IPS DF 4.7 (cell line): Measurements from ENCODE around the gene COL9A3.

ENCODE experiments used
- DNase-seq: peaks from one replicate; pipeline ENCODE4 v3.0.0-alpha.2; 2013; ENCODE audit warnings: low spot score; ENCODE audit errors: extremely low read depth

Gene COL9A3

GRCh38 chr20:62816884-62817873 lies at the start of gene COL9A3:
COL9A3 (plus strand) TSS chr20:62817050; CDS start chr20:62817065, 15 bp downstream.
- no peak for DNase-seq

DNA sequence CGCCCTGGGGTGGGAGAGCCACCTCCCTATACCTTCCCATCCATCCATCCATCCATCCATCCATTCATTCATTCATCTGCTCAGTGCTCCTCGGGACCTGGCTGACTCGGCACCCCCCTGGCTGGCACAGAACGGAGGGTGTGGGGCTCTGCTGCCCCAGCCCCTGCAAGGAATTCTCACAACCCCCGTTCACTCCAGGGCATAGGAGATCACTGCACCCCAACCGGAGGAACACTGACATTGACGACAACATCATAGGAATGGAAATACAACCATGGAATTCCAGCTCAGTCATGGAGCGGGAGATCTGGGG lies 48.7 kb upstream of the COL9A3 start:
- no peak for DNase-seq

DNA sequence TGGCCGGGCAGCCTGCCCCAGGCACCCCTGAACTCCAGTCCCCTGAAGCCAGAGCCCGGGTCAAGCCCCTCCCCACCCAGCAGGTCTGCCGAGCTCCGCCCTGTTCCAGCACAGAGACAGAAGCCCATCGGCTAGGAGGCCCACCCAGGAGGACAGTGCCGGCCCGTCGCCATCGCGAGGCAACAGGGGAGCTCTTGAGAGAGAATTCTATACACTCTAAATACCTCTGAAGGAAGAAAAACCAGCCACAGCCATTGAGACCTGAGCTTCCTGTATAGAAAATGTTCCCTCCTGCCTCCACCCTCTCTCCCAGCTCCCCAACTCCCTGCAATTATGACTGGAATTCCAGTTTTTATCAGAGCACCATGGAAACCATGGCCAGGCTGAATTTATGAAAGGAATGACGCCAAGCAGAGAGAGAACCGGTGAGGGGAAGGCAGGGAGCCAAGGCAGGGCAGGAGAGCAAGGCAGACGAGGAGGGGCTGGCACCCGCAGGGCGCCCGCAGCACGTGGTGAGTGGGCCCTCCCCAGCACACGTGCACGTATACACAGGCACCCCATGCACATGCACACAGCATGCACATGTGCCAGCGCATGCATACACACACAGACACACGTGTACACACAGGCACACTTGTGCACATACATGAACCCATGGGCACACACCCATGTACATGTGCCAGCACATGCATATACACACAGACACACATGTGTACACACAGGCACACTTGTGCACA lies 48.1 kb upstream of the COL9A3 start:
- no peak for DNase-seq

DNA sequence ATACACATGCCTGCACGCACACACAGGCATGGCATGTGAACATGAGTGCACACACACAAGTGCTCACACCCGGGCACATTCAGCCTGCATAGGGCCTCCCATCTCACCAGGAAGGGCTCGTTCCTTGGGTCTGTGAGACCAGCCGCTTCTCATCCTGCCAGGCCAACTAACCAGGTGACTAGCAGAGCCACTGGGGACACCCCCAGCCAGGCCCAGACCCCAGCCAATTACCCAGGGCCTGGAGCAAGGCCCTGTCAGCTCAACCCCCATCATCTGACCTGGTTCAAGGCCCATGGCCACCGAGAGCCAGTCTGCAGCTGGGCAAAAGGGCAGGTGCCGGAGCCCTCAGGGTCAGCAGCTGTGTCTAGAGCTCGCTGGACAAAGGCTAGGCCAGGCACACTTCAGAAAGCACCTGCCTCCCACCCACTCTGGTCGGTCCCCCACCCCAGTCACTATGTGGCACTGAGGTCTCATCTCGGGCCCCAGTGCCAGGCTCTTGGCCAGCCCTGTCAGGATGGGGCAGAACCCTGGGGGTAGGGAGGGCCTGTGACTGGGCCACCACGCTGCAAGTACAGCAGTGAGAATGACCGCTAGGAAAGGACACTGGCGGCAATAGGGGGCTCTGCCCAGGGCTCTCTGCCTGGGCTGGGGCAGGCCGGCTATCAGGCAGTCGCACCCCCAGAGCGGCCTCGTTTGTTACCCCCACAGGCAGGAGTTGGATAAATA lies 47.3 kb upstream of the COL9A3 start:
- no peak for DNase-seq

GRCh38 chr20:62770111-62770910 lies 46.5 kb upstream of the COL9A3 start:
- no peak for DNase-seq

- DNase-seq: no peak
Measured at GRCh38 chr20:62770916-62771315, 45.9 kb upstream of the COL9A3 start.

GRCh38 chr20:62771396-62772102 lies 45.3 kb upstream of the COL9A3 start:
- DNase-seq: no peak

DNA sequence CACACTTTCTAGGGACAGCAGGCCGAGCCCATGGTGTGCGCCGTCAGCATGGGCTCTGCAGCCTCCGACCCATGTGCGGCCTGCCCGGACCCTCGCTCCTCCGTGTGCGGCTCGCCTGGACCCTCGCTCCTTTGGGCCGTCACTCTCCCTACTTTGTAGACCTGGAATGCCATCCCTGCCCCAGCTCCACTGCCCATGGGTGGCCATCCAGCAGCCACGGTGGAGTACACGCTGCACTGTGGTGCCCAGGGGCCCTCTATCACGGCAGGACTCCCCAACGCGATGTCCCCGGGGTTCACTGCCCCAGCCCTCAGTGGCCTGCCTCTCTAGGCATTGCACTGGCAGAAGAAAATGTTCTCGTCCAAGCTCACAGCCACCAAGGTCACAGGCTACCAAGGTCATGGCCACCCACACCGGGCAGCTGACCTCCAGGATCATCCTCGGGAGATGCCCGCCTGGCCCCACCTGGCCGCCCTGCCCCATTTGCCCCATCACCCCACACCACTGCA lies 44.7 kb upstream of the COL9A3 start:
- no peak for DNase-seq

DNA sequence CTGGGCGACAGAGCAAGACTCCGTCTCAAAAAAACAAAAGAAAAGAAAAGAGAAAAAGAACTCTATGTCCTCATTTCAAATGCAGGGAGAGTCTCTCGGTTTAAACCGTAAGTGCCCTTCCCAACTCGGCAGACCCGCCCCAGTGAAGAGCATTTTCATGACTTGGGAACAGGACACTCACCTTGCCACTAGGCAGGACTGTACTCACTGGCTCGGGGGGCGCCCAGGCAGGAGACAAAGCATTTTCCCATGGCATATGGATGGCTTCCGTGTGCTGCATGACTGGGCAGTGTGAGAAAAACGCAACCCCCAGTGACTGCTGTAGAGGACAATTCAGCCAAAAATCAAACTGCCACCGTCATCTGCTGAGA lies 44.2 kb upstream of the COL9A3 start:
- DNase-seq: no peak

DNA sequence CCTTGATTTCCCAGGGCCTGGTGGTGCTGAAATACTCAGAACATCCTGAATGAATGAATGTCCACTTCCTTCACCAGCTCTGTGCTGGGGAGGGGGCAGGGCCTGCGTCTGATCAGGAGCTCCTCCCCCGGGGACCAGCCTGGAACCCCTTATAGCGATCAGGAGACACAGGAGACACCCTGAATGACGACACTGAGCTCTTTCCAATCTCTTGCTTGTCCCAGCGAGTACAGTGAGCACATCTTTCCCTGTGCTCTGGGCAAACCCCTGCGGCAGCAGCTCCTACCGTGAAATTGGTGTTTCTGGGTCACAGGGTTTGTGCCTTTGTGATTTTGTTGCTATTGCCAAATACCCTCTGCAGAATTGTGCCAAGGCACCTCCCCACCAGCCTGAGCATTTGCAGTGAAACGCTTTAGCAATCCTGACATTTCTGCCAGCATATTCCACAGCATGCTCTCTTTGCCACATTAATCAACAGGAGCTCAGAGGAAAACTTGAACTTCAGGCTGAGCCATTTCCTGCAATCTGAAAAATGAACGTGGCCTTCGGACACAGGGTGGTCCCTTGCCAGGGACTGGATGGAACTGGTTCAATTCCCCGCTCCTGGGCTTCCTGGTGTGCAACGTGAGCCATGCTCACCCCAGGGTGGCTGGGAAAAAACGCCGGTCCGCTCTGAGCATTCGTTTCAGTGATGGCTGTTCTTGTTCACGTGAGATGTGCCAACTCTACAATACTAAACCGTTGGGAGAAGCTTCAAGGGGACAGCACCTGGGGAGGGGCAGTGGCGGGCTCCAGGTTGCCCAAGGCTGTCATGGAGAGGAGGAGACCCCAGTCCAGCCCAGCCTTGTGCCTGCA lies 43.6 kb upstream of the COL9A3 start:
- DNase-seq: no peak

GRCh38 chr20:62773845-62774714 lies 42.8 kb upstream of the COL9A3 start:
- no peak for DNase-seq

DNA sequence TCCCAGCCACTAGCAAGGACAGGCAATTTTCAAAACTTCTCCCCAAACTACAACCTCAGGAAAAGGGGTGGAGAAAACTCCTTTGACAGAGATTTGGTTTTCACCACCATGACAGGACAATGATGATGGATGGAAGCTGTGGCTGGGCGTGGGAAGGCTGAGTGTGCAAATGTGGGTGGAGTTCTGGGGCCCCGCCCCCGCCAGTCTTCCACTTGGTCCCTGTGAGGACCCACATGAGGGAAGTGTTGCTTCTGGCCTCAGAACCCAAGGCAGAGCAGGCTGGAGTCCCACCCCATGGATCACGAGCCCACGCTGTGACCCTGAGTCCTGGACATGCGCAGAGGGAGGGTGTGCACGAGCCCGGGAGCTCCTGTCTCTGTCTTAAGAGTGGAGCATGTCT lies 42.1 kb upstream of the COL9A3 start:
- no peak for DNase-seq

DNA sequence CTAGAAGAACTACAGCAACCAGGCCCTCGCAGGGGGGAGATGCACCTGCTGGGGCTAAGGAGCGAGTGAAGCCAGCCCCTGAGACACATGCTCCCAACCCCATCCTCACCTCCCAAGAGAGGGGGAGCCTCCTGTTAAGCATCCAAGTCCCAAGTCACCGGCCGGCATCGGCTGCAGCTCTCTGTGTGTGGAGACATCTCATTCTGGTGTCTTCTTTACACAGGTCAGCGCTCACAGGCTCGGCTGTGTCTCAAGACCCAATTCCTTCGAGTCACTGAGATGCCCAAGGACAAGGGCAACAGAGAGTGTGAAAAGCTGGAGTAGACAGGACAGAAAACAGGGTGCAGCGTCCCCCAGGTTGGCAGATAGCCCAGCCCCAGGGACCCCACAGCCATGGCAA lies 41.6 kb upstream of the COL9A3 start:
- DNase-seq: no peak

- no peak for DNase-seq
Measured at GRCh38 chr20:62776035-62776691, 40.7 kb upstream of the COL9A3 start.

DNA sequence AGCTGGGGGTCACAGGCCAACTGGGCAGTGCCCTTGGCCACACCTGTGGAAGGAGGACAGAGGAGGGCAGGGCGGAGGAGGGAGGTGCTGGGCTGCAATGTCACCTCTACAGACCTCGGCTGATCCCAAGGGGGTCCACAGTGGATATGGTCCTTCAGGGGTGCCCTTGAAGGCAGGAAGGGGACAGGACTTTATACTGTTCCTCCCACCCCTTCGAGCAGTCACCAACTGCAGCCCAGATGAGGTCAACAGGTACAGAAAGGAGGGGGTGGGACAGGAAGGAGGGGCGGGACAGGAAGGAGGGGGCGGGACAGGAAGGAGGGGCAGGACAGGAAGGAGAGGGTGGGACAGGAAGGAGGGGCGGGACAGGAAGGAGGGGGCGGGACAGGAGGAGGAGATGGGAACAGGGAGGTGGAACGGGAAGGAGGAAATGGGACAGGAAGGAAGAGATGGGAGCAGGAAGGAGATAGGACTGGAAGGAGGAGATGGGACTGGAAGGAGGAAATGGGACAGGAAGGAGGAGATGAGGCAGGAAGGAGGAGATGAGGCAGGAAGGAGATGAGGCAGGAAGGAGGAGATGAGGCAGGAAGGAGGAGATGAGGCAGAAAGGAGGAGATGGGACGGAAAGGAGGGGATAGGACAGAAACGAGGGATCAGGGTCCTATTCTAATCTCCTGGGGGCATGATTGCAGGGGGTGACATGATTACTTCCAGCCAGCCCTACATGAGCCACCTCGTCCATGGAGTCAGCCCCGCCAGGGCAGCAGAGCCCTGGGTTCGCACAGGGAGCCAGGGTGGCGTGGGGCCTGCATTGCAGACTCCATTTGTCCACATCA lies 39.9 kb upstream of the COL9A3 start:
- no peak for DNase-seq

GRCh38 chr20:62777528-62777830 lies 39.4 kb upstream of the COL9A3 start:
- DNase-seq: no peak

DNA sequence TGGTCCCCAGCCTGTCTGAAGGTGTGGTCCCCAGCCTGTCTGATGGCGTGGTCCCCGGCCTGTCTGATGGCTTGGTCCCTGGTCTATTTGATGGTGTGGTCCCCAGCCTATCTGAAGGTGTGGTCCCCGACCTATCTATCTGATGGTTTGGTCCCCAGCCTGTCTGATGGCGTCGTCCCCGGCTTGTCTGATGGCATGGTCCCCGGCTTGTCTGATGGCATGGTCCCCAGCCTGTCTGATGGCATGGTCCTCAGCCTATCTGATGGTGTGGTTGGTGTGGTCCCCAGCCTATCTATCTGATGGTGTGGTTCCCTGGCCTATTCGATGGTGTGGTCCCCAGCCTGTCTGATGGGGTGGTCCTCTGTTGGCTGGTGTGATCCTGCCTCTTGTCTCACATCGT lies 38.8 kb upstream of the COL9A3 start:
- no peak for DNase-seq
